HepG2 (cell line): ENCODE measurements around the gene DEPDC1B. TPM values are rescaled to one million over a fixed set of nuclear protein-coding genes. Genes with fewer than 3 reads are reported as not detected.

ENCODE experiments used
- ATF7 ChIP-seq, 2 experiments: fragments of 450-650 bp in 1 of 2; sonication (generic) in 1 of 2; formaldehyde crosslinking in 1 of 2; IDR thresholded peaks; 2 replicates each; pipeline versions ENCODE4 v1.4.0 to v1.6.1; 2016 to 2020; ENCODE audit warnings: antibody characterized with exemption in 1 of 2, mild to moderate bottlenecking in 1 of 2, missing genetic modification reagents in 1 of 2
- ESRRA ChIP-seq: sonication (generic); formaldehyde crosslinking; IDR thresholded peaks from 2 replicates; pipeline ENCODE4 v1.5.1; 2020; ENCODE audit warnings: mild to moderate bottlenecking, low read depth, missing genetic modification reagents
- ETV6 ChIP-seq: sonication (generic); formaldehyde crosslinking; conservative IDR thresholded peaks from 2 replicates; pipeline ENCODE4 v1.4.0; 2020; ENCODE audit warnings: missing genetic modification reagents
- FOSL1 ChIP-seq: sonication (generic); formaldehyde crosslinking; IDR thresholded peaks from 2 replicates; pipeline ENCODE4 v1.9.0; 2021; ENCODE audit warnings: missing genetic modification reagents, borderline replicate concordance
- FOXA3 ChIP-seq: IDR thresholded peaks from 2 replicates; pipeline ENCODE4 v1.6.1; 2016; ENCODE audit warnings: missing genetic modification reagents, missing compliant biosample characterization
- KLF13 ChIP-seq: sonication (generic); formaldehyde crosslinking; IDR thresholded peaks from 2 replicates; pipeline ENCODE4 v1.4.0; 2020; ENCODE audit warnings: mild to moderate bottlenecking, missing genetic modification reagents
- RFX1 ChIP-seq: fragments of 450-650 bp; IDR thresholded peaks from 2 replicates; pipeline ENCODE4 v1.6.1; 2017
- TBP ChIP-seq: sonication (generic); formaldehyde crosslinking; IDR thresholded peaks from 2 replicates; pipeline ENCODE4 v1.5.0; 2020; ENCODE audit warnings: missing genetic modification reagents
- TEAD2 ChIP-seq: sonication (generic); formaldehyde crosslinking; IDR thresholded peaks from 2 replicates; pipeline ENCODE4 v1.9.0; 2021; ENCODE audit warnings: missing genetic modification reagents
- ZNF234 ChIP-seq: sonication (generic); formaldehyde crosslinking; conservative IDR thresholded peaks from 2 replicates; pipeline ENCODE4 v1.5.1; 2020; ENCODE audit warnings: mild to moderate bottlenecking, missing genetic modification reagents
- ZNF383 ChIP-seq: sonication (generic); formaldehyde crosslinking; IDR thresholded peaks from 2 replicates; pipeline ENCODE4 v1.4.0; 2020; ENCODE audit warnings: missing genetic modification reagents, mild to moderate bottlenecking, borderline replicate concordance
- ZNF75D ChIP-seq: sonication (generic); formaldehyde crosslinking; IDR thresholded peaks from 2 replicates; pipeline ENCODE4 v1.8.1; 2023; ENCODE audit warnings: missing genetic modification reagents, mild to moderate bottlenecking, borderline replicate concordance
- polyA plus RNA-seq, 8 experiments: library from polyadenylated mRNA; depleted of rRNA in 3 of 8; stranded (reverse) in 7 of 8; unstranded in 1 of 8; fragments of >200 nt; fragmentation: Illumina TruSeq in 4 of 8; extraction: Trizol in 4 of 8; gene quantifications; 2 replicates each; pipeline versions ENCODE4 v1.2.1 to v1.2.3, GENCODE V29; 2011 to 2016; ENCODE audit warnings: low read depth in 4 of 8, missing spikeins in 1 of 8, mixed read lengths in 1 of 8; ENCODE audit not compliant: insufficient read depth in 1 of 8
- total RNA-seq, 5 experiments: library from RNA; depleted of rRNA; stranded (reverse); fragments of >200 nt; fragmentation: Illumina TruSeq; extraction: Trizol; gene quantifications; 2 replicates each; pipeline ENCODE4 v1.2.3, GENCODE V29; 2016; ENCODE audit warnings: low read depth in 1 of 5
- TF ChIP-seq, protein P1 (sequence below): sonication (generic); formaldehyde crosslinking; IDR thresholded peaks from 2 replicates; pipeline ENCODE4 v1.8.0; 2022; ENCODE audit warnings: mild to moderate bottlenecking, missing genetic modification reagents; ENCODE audit not compliant: insufficient replicate concordance
- TF ChIP-seq, protein P2 (sequence below): sonication (generic); formaldehyde crosslinking; IDR thresholded peaks from 2 replicates; pipeline ENCODE4 v1.5.1; 2020; ENCODE audit warnings: mild to moderate bottlenecking, missing genetic modification reagents, moderate library complexity
- TF ChIP-seq, protein P3 (sequence below): sonication (generic); formaldehyde crosslinking; IDR thresholded peaks from 2 replicates; pipeline ENCODE4 v1.4.0; 2020; ENCODE audit warnings: missing genetic modification reagents
- TF ChIP-seq, protein P4 (sequence below): sonication (generic); formaldehyde crosslinking; IDR thresholded peaks from 2 replicates; pipeline ENCODE4 v1.9.0; 2021; ENCODE audit warnings: missing genetic modification reagents, mild to moderate bottlenecking, borderline replicate concordance

DEPDC1B gene
- total and polyA plus RNA-seq, 2 of the 13 experiments (the other 11 are each of a cell fraction or from before 2014, with no cell fraction given) = 29.5 to 51.3 TPM

DNA sequence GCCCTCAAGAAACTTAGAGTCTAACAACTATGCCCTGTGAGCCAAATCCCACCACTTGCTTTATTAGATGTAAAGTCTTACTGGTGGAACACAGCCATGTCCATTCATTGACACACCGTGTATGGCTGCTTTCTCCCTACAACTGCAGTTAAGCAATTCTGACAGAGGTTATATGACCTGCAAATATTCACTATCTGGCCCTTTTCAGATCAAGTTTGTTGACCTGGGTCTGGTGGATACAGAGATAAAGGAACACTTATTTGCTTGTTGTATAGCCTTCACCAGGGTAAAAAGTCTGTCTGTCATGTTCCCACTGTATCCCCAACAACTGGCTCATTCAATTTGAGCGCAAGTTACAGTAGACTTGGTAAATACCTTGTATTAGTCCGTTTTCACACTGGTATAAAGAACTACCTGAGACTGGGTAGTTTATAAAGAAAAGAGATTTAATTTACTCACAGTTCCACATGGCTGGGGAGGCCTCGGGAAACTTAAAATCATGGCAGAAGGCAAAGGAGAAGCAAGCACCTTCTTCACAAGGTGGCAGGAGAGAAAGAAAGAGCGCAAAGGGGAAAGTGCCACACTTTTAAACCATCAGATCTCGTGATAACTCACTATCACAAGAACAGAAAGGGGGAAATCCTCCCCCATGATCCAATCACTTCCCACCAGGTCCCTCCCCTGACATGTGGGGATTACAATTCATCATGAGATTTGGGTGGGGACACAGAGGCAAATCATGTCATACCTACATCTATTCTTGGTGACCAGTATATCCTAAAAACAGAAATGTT lies 27.9 kb downstream of the DEPDC1B start (continued):
- TF ChIP-seq, protein P1, sequence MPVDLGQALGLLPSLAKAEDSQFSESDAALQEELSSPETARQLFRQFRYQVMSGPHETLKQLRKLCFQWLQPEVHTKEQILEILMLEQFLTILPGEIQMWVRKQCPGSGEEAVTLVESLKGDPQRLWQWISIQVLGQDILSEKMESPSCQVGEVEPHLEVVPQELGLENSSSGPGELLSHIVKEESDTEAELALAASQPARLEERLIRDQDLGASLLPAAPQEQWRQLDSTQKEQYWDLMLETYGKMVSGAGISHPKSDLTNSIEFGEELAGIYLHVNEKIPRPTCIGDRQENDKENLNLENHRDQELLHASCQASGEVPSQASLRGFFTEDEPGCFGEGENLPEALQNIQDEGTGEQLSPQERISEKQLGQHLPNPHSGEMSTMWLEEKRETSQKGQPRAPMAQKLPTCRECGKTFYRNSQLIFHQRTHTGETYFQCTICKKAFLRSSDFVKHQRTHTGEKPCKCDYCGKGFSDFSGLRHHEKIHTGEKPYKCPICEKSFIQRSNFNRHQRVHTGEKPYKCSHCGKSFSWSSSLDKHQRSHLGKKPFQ = peak; percentile 56
- TF ChIP-seq, protein P2, sequence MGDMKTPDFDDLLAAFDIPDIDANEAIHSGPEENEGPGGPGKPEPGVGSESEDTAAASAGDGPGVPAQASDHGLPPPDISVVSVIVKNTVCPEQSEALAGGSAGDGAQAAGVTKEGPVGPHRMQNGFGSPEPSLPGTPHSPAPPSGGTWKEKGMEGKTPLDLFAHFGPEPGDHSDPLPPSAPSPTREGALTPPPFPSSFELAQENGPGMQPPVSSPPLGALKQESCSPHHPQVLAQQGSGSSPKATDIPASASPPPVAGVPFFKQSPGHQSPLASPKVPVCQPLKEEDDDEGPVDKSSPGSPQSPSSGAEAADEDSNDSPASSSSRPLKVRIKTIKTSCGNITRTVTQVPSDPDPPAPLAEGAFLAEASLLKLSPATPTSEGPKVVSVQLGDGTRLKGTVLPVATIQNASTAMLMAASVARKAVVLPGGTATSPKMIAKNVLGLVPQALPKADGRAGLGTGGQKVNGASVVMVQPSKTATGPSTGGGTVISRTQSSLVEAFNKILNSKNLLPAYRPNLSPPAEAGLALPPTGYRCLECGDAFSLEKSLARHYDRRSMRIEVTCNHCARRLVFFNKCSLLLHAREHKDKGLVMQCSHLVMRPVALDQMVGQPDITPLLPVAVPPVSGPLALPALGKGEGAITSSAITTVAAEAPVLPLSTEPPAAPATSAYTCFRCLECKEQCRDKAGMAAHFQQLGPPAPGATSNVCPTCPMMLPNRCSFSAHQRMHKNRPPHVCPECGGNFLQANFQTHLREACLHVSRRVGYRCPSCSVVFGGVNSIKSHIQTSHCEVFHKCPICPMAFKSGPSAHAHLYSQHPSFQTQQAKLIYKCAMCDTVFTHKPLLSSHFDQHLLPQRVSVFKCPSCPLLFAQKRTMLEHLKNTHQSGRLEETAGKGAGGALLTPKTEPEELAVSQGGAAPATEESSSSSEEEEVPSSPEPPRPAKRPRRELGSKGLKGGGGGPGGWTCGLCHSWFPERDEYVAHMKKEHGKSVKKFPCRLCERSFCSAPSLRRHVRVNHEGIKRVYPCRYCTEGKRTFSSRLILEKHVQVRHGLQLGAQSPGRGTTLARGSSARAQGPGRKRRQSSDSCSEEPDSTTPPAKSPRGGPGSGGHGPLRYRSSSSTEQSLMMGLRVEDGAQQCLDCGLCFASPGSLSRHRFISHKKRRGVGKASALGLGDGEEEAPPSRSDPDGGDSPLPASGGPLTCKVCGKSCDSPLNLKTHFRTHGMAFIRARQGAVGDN = no peak
- TF ChIP-seq FOSL1 (CRISPR knock-in tag) (no peak), TBP (CRISPR knock-in tag) (no peak), KLF13 (no peak), ESRRA (CRISPR knock-in tag) (no peak), ETV6 (no peak), RFX1 (no peak), ZNF234 (CRISPR knock-in tag) (no peak), ZNF383 (CRISPR knock-in tag) (0 out of 2 replicates have a peak, but pooled peaks have one; percentile 46), ZNF75D (CRISPR knock-in tag) (no peak), FOXA3 (CRISPR knock-in tag) (peak; percentile 93), ATF7 (IDR thresholded peaks at IDR 0.05) (no peak; the same call in 1 of the 2 replicates), ATF7 (CRISPR knock-in tag; IDR thresholded peaks at IDR 0.05) (no peak), TEAD2 (CRISPR knock-in tag) (no peak)
- TF ChIP-seq, protein P3, sequence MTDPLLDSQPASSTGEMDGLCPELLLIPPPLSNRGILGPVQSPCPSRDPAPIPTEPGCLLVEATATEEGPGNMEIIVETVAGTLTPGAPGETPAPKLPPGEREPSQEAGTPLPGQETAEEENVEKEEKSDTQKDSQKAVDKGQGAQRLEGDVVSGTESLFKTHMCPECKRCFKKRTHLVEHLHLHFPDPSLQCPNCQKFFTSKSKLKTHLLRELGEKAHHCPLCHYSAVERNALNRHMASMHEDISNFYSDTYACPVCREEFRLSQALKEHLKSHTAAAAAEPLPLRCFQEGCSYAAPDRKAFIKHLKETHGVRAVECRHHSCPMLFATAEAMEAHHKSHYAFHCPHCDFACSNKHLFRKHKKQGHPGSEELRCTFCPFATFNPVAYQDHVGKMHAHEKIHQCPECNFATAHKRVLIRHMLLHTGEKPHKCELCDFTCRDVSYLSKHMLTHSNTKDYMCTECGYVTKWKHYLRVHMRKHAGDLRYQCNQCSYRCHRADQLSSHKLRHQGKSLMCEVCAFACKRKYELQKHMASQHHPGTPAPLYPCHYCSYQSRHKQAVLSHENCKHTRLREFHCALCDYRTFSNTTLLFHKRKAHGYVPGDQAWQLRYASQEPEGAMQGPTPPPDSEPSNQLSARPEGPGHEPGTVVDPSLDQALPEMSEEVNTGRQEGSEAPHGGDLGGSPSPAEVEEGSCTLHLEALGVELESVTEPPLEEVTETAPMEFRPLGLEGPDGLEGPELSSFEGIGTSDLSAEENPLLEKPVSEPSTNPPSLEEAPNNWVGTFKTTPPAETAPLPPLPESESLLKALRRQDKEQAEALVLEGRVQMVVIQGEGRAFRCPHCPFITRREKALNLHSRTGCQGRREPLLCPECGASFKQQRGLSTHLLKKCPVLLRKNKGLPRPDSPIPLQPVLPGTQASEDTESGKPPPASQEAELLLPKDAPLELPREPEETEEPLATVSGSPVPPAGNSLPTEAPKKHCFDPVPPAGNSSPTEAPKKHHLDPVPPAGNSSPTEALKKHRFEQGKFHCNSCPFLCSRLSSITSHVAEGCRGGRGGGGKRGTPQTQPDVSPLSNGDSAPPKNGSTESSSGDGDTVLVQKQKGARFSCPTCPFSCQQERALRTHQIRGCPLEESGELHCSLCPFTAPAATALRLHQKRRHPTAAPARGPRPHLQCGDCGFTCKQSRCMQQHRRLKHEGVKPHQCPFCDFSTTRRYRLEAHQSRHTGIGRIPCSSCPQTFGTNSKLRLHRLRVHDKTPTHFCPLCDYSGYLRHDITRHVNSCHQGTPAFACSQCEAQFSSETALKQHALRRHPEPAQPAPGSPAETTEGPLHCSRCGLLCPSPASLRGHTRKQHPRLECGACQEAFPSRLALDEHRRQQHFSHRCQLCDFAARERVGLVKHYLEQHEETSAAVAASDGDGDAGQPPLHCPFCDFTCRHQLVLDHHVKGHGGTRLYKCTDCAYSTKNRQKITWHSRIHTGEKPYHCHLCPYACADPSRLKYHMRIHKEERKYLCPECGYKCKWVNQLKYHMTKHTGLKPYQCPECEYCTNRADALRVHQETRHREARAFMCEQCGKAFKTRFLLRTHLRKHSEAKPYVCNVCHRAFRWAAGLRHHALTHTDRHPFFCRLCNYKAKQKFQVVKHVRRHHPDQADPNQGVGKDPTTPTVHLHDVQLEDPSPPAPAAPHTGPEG (CRISPR knock-in tag) = no peak
- TF ChIP-seq, protein P4, sequence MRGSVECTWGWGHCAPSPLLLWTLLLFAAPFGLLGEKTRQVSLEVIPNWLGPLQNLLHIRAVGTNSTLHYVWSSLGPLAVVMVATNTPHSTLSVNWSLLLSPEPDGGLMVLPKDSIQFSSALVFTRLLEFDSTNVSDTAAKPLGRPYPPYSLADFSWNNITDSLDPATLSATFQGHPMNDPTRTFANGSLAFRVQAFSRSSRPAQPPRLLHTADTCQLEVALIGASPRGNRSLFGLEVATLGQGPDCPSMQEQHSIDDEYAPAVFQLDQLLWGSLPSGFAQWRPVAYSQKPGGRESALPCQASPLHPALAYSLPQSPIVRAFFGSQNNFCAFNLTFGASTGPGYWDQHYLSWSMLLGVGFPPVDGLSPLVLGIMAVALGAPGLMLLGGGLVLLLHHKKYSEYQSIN (CRISPR knock-in tag) = no peak
